HG03469 (cell line): Measurements from ENCODE around the gene IGSF9B.

Experiments
- ATAC-seq: cut with Tn5 transposase; IDR thresholded peaks from one replicate; pipeline ENCODE4 v1.9.1; 2021; ENCODE audit warnings: mild to moderate bottlenecking, moderate library complexity, moderate number of reproducible peaks; ENCODE audit not compliant: unreplicated experiment

IGSF9B gene

DNA sequence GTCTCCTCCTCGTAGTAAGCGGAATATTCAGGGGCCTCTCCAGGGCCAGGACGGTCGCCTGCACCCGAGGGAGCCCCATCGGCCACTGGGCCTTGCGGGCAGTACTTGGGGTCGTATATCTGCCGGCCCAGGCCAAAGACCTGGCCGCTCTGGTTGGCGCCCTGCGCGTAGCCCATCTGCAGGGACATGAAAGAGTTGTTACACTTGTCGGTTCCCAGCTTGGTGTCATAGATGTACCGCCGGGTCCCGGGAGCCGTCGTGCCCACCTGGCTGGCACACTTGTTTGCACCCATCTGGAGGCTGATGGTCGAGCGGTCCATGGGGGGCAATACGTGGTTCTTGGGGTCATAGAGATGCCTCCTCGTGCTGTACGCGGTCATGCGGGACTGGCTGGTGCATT is 92.0 kb downstream of the IGSF9B start:
- ATAC-seq = no peak

DNA sequence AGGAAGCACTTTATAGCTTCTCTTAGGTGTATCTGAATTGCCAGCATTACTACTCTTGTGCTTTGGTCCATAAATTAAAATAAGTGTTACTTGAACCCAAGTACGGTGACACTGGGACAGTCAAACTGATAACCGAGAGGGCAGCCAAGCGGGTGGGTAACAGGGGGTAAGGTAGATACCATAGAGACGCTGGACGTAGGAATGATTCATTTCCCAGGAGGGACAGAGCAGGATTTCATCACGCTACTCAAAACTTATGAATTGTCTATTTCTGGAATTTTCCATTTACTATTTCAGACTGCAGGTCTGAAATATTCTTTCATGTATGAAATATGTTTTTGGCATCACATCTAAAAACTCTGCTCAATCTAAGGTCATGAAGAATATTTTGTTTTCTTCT is 96.6 kb downstream of the IGSF9B start:
- no peak for ATAC-seq
